Adipose tissue (tissue), 3 donors: ENCODE data around the gene SAMD4A. TPM values are rescaled to one million over a fixed set of nuclear protein-coding genes. Genes with fewer than 3 reads are reported as not detected.

Experiments used
- H3K27ac ChIP-seq: one replicate; pipeline ENCODE4 v1.5.1; 2013; ENCODE audit warnings: low read depth, low read length
- WGBS, 3 donors: extraction: QIAGEN DNeasy Blood & Tissue Kit; methylation state at CpG; one replicate each; pipeline ENCODE4 v1.1.7; 2013; 5-methylcytosine and 5-hydroxymethylcytosine counted together
- polyA plus RNA-seq, 3 donors: library from polyadenylated mRNA; stranded (reverse); fragments of 200-250 nt; gene quantifications; one replicate each; pipeline ENCODE4 v1.2.3, GENCODE V29; 2013
- donor health status: healthy with polysubstance abuse.
- donor health status: Bipolar disorder and iron deficiency.
- donor health status: healthy.

The SAMD4A gene, protein sequence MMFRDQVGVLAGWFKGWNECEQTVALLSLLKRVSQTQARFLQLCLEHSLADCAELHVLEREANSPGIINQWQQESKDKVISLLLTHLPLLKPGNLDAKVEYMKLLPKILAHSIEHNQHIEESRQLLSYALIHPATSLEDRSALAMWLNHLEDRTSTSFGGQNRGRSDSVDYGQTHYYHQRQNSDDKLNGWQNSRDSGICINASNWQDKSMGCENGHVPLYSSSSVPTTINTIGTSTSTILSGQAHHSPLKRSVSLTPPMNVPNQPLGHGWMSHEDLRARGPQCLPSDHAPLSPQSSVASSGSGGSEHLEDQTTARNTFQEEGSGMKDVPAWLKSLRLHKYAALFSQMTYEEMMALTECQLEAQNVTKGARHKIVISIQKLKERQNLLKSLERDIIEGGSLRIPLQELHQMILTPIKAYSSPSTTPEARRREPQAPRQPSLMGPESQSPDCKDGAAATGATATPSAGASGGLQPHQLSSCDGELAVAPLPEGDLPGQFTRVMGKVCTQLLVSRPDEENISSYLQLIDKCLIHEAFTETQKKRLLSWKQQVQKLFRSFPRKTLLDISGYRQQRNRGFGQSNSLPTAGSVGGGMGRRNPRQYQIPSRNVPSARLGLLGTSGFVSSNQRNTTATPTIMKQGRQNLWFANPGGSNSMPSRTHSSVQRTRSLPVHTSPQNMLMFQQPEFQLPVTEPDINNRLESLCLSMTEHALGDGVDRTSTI
- 10 to 100 TPM in 2 of 3 donors, 1 to 10 TPM in 1; 2.5 to 23.8 (median 11.9) TPM for polyA plus RNA-seq

DNA sequence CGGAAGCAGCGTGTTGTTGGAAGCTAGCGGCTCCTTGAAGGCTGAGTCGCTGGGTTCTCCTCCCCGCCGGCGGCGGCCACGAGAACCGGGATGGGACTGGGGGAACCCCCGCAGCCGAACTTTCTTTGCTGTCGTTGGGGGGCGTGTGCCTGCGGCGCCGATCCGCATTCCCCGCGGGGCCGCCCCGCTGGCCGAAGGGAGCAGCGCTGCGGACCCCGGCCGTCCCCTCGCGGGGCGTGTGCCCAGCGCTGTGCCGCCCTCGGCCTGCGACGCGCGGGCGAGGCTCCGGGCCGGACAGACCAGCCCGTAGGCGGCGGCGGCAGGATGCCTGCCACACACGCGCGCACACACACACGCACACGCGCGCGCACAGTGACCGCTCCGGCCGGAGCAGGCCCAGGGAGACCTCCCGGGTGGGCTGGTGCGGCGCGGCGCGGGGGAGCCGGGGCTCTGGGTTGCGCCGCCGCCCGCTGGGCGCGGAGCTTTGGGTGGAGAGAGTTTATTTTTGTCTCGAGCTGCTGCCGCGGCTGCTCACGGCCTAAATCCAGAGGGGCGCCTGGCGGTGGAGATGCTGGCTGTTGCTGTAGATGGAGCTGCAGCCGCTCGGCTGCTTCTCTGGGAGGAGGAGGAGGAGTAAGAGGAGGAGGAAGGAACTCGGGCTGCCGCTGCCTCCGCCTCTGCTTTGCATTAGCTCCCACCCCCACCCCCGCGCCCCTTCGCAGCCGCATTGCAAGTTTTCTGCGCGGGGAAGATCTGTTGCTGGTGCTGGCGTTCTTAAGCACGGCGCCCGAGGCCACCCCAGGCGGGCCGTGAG is at the start of gene SAMD4A:
TSS of gene SAMD4A (plus strand) at position 719 of the 814 bp plus-strand sequence. CDS start 789 bp downstream, outside the sequence.
- WGBS, 3 donors = 0 to 1% (median 0%) methylated on average over 58 to 91 of the region's 91 CpGs
- H3K27ac ChIP-seq = peak within 1 kb of the TSS; percentile 94

- no peak overlapping the region for H3K27ac ChIP-seq
- WGBS, 3 donors = 91 to 96% (median 94%) methylated on average over 4 of the region's 4 CpGs
Measured at GRCh38 chr14:54524410-54524809, 42.5 kb upstream of the SAMD4A start.

GRCh38 chr14:54528973-54529372 is 38.0 kb upstream of the SAMD4A start:
- 83 to 85% (median 84%) methylated on average over 2 of the region's 2 CpGs for WGBS, 3 donors
- no peak overlapping the region for H3K27ac ChIP-seq

GRCh38 chr14:54529811-54530210 is 37.1 kb upstream of the SAMD4A start:
- no peak overlapping the region for H3K27ac ChIP-seq
- WGBS, 3 donors = 47 to 59% (median 52%) methylated on average over 1 of the region's 1 CpG

DNA sequence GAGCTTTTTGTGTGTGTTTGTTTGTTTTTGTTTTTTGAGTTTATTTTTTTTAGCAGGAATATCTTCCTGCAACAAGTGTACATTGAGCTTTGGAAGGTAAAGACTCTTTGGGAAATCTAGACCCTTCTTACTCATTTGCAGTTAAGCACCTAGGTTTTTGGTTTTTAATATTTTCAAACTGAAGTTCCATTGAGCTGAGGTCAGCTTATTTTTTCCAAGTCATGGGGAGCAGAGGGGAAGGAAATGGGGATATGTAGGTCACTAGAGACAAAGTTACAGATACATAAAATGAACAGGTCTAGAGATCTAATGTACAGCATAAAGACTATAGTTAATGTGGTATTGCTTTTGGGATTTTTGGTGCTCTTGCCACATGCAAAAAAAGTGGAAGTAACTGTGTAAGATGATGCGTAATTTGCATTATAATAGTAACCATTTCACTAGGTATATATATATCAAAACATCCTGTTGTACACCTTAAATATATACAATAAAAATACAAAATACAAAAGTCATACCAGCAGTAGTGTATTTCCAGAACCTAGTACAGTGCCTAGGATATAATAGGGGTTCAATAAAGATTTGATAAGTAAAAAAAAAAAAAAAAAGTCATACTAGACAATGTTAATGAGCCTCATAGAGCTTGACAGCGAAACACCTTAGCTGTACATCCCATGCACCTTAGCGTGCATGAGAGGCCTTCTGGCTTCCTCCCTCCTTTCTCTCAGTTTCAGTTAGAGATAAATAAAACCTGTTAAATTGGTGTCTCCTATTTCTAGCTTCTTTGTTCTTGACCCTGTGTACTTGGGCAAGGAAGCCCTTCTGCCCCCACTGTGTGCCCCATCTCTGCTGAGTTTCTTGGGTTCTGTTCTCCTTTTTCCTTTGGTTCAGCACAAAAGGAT is 34.6 kb upstream of the SAMD4A start:
- no peak overlapping the region for H3K27ac ChIP-seq
- WGBS, 3 donors = 88 to 96% (median 92%) methylated on average over 3 of the region's 3 CpGs

DNA sequence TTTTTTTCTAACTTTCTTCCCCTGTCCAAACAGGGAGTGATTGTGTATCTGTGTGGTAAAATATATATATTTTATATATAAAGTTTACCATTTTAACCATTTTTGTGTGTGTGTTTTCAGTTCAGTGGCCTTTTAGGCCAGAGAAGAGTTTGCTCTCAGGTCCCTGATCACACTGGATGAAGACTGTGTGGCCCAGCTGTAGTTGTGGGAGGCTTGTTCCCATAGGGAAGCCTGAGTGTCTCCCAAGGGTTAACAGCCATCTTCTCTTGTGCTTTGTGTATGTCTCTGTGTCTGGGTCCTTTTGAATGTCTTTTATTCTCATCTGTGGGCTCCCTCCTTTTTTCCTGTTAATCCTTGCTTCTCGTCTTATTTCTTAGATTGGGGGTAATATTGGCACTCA is 33.8 kb upstream of the SAMD4A start:
- H3K27ac ChIP-seq = no peak overlapping the region
- 88 to 91% (median 90%) methylated on average over 1 of the region's 1 CpG for WGBS, 3 donors

DNA sequence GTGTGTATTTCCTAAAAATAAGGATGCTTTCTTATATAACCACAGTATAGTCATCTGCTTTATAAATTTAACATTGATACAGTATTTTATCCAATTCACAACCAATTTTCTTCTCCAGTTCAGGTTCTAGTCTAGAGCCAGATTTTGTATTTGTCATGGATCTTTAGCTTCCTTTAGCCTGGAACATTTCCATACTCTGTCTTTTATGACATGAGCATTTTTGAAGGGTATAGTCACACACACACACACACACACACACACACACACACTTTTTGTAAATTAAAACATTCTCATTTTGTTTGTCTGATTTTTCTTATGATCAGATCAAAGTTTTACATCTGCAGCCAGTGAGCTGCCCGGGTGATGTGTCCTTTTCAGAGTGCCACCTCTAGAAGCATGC is 31.8 kb upstream of the SAMD4A start:
- no peak overlapping the region for H3K27ac ChIP-seq
- WGBS, 3 donors = 84 to 87% (median 85%) methylated on average over 1 of the region's 1 CpG

DNA sequence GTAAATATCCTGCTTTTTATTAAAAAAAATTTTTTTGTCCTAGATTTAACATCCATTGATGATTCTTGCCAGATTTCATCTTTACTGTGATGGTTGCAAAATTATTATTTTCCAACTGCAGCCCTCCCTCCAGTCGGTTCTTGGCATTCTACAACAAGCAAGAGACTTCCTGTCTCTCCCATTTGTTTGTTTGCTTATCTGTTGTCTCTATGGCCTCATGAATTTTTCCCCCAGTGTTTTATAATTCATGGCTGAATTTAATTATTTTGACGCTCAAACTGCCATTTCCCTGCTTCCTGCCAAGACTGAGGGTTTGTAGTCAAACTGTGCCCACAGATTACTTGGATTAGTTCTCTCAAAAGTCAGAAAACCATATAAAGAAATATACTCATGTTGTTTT is 31.3 kb upstream of the SAMD4A start:
- WGBS, 3 donors = 36 to 74% (median 39%) methylated on average over 2 of the region's 2 CpGs

GRCh38 chr14:54537651-54538050 is 29.3 kb upstream of the SAMD4A start:
- 37 to 97% (median 91%) methylated on average over 2 of the region's 2 CpGs for WGBS, 3 donors
- H3K27ac ChIP-seq = no peak overlapping the region

More for the DNA sequence above, 31.3 kb upstream of the SAMD4A start:
- H3K27ac ChIP-seq = no peak overlapping the region

DNA sequence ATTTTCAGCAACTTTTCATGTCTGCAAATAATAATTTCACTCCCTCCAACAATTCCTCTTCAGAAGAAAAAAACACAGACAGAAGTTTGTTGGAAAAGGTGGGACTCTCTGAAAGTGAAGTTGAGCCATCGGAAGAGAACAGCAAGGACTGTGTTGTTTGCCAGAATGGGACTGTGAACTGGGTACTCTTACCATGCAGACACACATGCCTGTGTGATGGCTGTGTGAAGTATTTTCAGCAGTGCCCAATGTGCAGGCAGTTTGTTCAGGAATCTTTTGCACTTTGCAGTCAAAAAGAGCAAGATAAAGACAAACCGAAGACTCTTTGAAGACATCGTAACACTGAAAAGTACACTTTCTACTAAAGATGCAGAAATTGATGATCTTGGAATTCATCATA is 28.9 kb upstream of the SAMD4A start:
- H3K27ac ChIP-seq = no peak overlapping the region
- WGBS, 3 donors = 63 to 98% (median 94%) methylated on average over 3 of the region's 3 CpGs

GRCh38 chr14:54547583-54547982 is 19.3 kb upstream of the SAMD4A start:
- WGBS, 3 donors = 96 to 98% (median 97%) methylated on average over 3 of the region's 3 CpGs

GRCh38 chr14:54548491-54548890 is 18.4 kb upstream of the SAMD4A start:
- H3K27ac ChIP-seq = no peak overlapping the region
- 83 to 90% (median 86%) methylated on average over 5 of the region's 5 CpGs for WGBS, 3 donors

More at GRCh38 chr14:54547583-54547982, 19.3 kb upstream of the SAMD4A start:
- H3K27ac ChIP-seq = no peak overlapping the region

- WGBS, 3 donors = 84 to 93% (median 86%) methylated on average over 3 of the region's 3 CpGs
- H3K27ac ChIP-seq = no peak overlapping the region
Measured at GRCh38 chr14:54549862-54550261, 17.1 kb upstream of the SAMD4A start.

DNA sequence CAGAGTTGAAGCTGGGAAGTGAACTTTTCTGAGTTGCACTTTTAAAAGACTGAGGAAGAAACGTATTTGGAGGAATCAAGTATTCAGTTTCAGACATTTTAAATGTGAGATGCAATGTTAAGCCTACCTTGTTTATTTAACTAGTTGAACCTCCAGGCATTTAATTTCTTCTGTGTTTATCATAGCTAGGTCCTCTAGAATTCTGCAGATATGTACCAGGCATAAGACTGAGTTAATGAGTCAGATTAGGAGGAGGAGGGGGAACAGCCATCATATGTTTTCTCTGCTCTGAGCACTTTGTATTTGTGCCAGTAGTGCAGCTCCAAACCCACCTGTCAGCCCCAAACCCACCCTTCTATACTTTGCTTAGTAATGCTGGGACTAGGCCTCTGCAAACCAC is 16.4 kb upstream of the SAMD4A start:
- no peak overlapping the region for H3K27ac ChIP-seq
- 81 to 96% (median 89%) methylated on average over 1 of the region's 1 CpG for WGBS, 3 donors

DNA sequence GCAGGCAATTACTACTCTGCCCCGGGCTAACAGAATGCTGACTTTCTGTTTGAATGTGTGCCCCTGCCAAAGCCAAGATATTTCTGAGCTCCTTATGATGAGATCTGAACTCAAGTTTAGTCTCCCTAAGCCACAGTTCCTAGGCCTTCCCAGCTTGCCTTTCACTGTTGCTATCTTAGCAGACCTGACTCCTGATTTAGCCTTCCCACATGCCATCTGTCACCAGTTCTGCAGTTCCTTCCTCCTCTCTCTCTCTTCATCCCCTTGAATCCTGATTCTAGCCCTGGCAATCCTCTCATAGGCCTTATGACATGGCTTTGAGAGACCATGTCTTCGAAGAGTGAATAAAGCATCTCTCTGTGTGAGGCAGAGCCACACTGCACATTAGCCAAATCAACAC is 12.5 kb upstream of the SAMD4A start:
- H3K27ac ChIP-seq = no peak overlapping the region
- 92 to 97% (median 94%) methylated on average over 2 of the region's 2 CpGs for WGBS, 3 donors

- 87 to 94% (median 88%) methylated on average over 2 of the region's 2 CpGs for WGBS, 3 donors
- no peak overlapping the region for H3K27ac ChIP-seq
Measured at GRCh38 chr14:54555651-54556050, 11.3 kb upstream of the SAMD4A start.

DNA sequence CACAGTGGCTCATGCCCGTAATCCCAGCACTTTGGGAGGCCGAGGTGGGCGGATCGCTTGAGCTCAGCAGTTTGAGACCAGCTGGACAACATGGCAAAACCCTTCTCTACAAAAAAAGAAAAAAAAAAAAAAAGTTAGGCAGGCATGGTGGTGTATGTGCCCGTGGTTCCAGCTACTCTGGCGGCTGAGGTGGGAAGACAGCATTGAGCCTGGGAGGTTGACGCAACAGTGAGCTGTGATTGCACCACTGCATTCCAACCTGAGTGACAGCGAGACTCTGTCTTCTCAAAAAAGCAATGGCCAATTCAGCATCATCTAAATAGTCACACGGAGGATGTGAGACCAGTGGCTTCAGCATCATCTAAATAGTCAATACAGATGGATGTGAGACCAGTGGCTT is 10.4 kb upstream of the SAMD4A start:
- WGBS, 3 donors = 85 to 88% (median 87%) methylated on average over 9 of the region's 9 CpGs

DNA sequence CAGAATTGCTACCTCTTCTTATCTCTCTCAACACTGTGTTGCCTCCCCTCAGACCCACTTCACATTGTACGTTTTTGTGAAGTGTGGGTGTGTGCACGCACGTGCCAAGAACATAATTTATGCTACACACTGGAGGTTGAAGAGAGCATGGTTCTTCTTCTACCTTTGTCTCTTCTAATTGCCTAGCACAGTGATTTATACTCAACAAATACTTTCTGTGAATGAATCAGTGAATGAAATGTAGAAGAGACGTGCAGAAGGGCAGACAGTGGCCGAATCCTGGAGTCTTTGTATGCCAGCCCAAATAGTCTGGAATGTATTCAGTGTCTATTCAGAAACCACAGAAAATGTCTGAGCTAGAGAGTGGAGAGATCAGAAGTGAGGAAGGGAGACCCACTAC is 4.6 kb upstream of the SAMD4A start:
- 53 to 63% (median 53%) methylated on average over 5 of the region's 5 CpGs for WGBS, 3 donors

More for the DNA sequence above, 10.4 kb upstream of the SAMD4A start:
- no peak overlapping the region for H3K27ac ChIP-seq

More for the DNA sequence above, 4.6 kb upstream of the SAMD4A start:
- no peak overlapping the region for H3K27ac ChIP-seq
